Naive thymus-derived CD4-positive, alpha-beta T cell (primary cell): ENCODE results near the gene TMSB15B. TPM values are rescaled to one million over a fixed set of nuclear protein-coding genes. Genes with fewer than 3 reads are reported as not detected.
"Not testable (repeated sequence)": the region's sequence is repeated elsewhere in the genome, so short reads cannot be mapped to it uniquely, and the experiment has no call there.

Source experiments
- ATAC-seq: fragments of 150-1000 bp; cut with Tn5 transposase; 2 replicates; pipeline ENCODE4 v1.10.0; 2021; ENCODE audit warnings: mild to moderate bottlenecking, moderate library complexity
- CTCF ChIA-PET: fragments of 350-600 bp; sonication (Branson Sonifier 250); formaldehyde crosslinking; loops from one replicate; lab custom pipeline; 2021; ENCODE audit warnings: antibody characterized with exemption; lab: Charles Lee
- POLR2A ChIA-PET: fragments of 350-600 bp; sonication (Branson Sonifier 250); formaldehyde crosslinking; loops from one replicate; lab custom pipeline; 2021; ENCODE audit warnings: antibody characterized with exemption, inconsistent platforms; lab: Charles Lee
- DNase-seq, 9 donors: peaks; one replicate each; pipeline versions ENCODE4 v3.0.0 to v3.0.0-alpha.2; 2020 to 2022; ENCODE audit warnings: mixed read lengths in 1 of 9
- H3K27ac ChIP-seq: one replicate; pipeline ENCODE4 v1.7.0; 2013; ENCODE audit warnings: mild to moderate bottlenecking, low read depth, low read length, moderate library complexity
- H3K27me3 ChIP-seq, 2 donors: one replicate each; pipeline ENCODE4 v1.7.0; 2013; ENCODE audit warnings: low read length in 2 of 2, mild to moderate bottlenecking in 2 of 2, moderate library complexity in 2 of 2; ENCODE audit not compliant: control insufficient read depth in 2 of 2, insufficient read depth in 2 of 2
- H3K36me3 ChIP-seq, 3 experiments: 1 replicate in 2 of 3; 2 replicates in 1 of 3; pipeline ENCODE4 v1.7.0; 2013; ENCODE audit warnings: low read length in 3 of 3, mild to moderate bottlenecking in 3 of 3, moderate library complexity in 1 of 3; ENCODE audit not compliant: insufficient read depth in 3 of 3, control insufficient read depth in 2 of 3
- H3K4me1 ChIP-seq, 2 donors: one replicate each; pipeline ENCODE4 v1.7.0; 2013; ENCODE audit warnings: low read length in 2 of 2, mild to moderate bottlenecking in 2 of 2, moderate library complexity in 1 of 2; ENCODE audit not compliant: control insufficient read depth in 2 of 2, insufficient read depth in 2 of 2
- H3K4me3 ChIP-seq: 2 replicates; pipeline ENCODE4 v1.7.0; 2013; ENCODE audit warnings: mild to moderate bottlenecking, low read length
- H3K9me3 ChIP-seq, 3 experiments: 1 replicate in 2 of 3; 2 replicates in 1 of 3; pipeline ENCODE4 v1.7.0; 2013; ENCODE audit warnings: low read length in 3 of 3; ENCODE audit not compliant: control insufficient read depth in 2 of 3
- H3K27ac Mint-ChIP-seq, 9 donors: one replicate each; pipeline ENCODE4 v1.8.0; 2020 to 2022; ENCODE audit warnings: mixed read lengths in 9 of 9, mild to moderate bottlenecking in 8 of 9, moderate library complexity in 5 of 9, inconsistent platforms in 2 of 9
- H3K27me3 Mint-ChIP-seq, 5 donors: one replicate each; pipeline ENCODE4 v1.8.0; 2021 to 2022; ENCODE audit warnings: mixed read lengths in 5 of 5, mild to moderate bottlenecking in 1 of 5
- H3K36me3 Mint-ChIP-seq, 5 donors: one replicate each; pipeline ENCODE4 v1.8.0; 2020 to 2022; ENCODE audit warnings: mixed read lengths in 5 of 5, mild to moderate bottlenecking in 3 of 5, inconsistent platforms in 1 of 5
- H3K4me1 Mint-ChIP-seq, 7 donors: one replicate each; pipeline ENCODE4 v1.8.0; 2020 to 2022; ENCODE audit warnings: mixed read lengths in 7 of 7, mild to moderate bottlenecking in 3 of 7, inconsistent platforms in 1 of 7
- H3K4me3 Mint-ChIP-seq, 10 donors: one replicate each; pipeline ENCODE4 v1.8.0; 2020 to 2022; ENCODE audit warnings: mild to moderate bottlenecking in 10 of 10, mixed read lengths in 10 of 10, moderate library complexity in 6 of 10, inconsistent platforms in 2 of 10
- H3K9me3 Mint-ChIP-seq, 11 donors: one replicate each; pipeline ENCODE4 v1.8.0; 2020 to 2022; ENCODE audit warnings: mixed read lengths in 11 of 11, mild to moderate bottlenecking in 4 of 11, inconsistent platforms in 1 of 11, moderate library complexity in 1 of 11
- intact Hi-C, 2 donors: fragments of 100-400 bp; cut with micrococcal nuclease; formaldehyde crosslinking; loops; one replicate each; pipeline ENCODE4 v1.15.1; 2023
- polyA plus RNA-seq, 2 donors: library from polyadenylated mRNA; unstranded; fragments of 300-500 nt; fragmentation: Illumina TruSeq; gene quantifications; one replicate each; pipeline ENCODE4 v1.2.3, GENCODE V29; 2021
- total RNA-seq, 6 experiments: library from RNA in 5 of 6; stranded (reverse) in 5 of 6; gene quantifications; 1 replicate in 5 of 6; 2 replicates in 1 of 6; pipeline ENCODE4 v1.2.3 and lab custom pipeline; 2021 to 2026

Gene TMSB15B
- total and polyA plus RNA-seq, 7 experiments from 2014 or later: 5.5 to 14.7 (median 8.6) TPM

DNA sequence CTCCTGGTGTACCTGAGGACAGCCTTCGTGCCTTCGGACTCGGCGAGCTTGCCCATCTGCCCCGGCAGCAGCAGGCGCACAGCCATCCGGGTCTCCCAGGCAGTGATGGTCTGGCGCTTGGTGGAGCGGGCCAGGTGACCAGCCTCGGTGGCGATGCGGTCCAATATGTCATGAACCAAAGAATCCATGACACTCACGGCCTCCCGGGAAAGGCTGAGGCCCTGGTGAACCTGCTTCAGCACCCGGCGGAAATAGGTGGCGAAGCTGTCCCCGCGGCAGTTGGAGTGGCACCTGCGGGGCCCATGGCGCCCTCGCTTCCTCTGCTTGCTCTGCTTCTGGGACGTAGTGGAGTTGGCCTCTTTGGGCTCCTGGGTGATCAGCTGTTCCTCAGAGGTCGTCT, 50.7 kb downstream of the TMSB15B start:
- CTCF ChIA-PET: no interaction called here
- no peak for ATAC-seq
- Histone ChIP-seq H3K36me3 (no peaks in the 10 kb centered on the region), H3K27ac (no peak overlapping the region), H3K4me3 (no peak overlapping the region), H3K27me3 (no peaks in the 10 kb centered on the region), H3K4me1 (no peaks in the 10 kb centered on the region), H3K9me3 (no peaks in the 10 kb centered on the region)
- Mint-ChIP-seq H3K27ac (no peak overlapping the region), H3K9me3 (no peaks in the 10 kb centered on the region), H3K27me3 (peaks cover 0 to 3% (median 0%) of the 10 kb centered on the region in 5 donors), H3K4me1 (no peaks in the 10 kb centered on the region), H3K36me3 (no peaks in the 10 kb centered on the region), H3K4me3 (no peak overlapping the region)
- no peak for DNase-seq
- intact Hi-C loops: no loop called here
- POLR2A ChIA-PET: no interaction called here

GRCh38 chrX:104013606-104014005, 51.2 kb downstream of the TMSB15B start, which contains the start of gene H2BW1:
H2BW1 (minus strand) TSS chrX:104013708; CDS start chrX:104013576, 132 bp downstream.
- no peak within 1 kb of the TSS for H3K4me3 Mint-ChIP-seq
- DNase-seq (no peak), ATAC-seq (no peak)
- H3K27ac Mint-ChIP-seq: no peak within 1 kb of the TSS
- H3K9me3 Mint-ChIP-seq: no peaks in the 10 kb centered on the region
- Histone ChIP-seq H3K36me3 (no peaks in the 10 kb centered on the region), H3K4me1 (no peaks in the 10 kb centered on the region), H3K9me3 (no peaks in the 10 kb centered on the region), H3K4me3 (no peak within 1 kb of the TSS), H3K27me3 (no peaks in the 10 kb centered on the region), H3K27ac (no peak within 1 kb of the TSS)
- POLR2A ChIA-PET: no interaction called here
- peaks cover 0 to 6% (median 3%) of the 10 kb centered on the region in 5 donors for H3K27me3 Mint-ChIP-seq
- intact Hi-C loops: no loop called here
- CTCF ChIA-PET: no interaction called here
- no peaks in the 10 kb centered on the region for H3K36me3 Mint-ChIP-seq
- H3K4me1 Mint-ChIP-seq: no peaks in the 10 kb centered on the region

- H3K27me3 ChIP-seq, H3K9me3 ChIP-seq, H3K27me3 Mint-ChIP-seq, H3K4me3 ChIP-seq, DNase-seq, H3K36me3 ChIP-seq, intact Hi-C loops, H3K4me3 Mint-ChIP-seq, H3K4me1 ChIP-seq, CTCF ChIA-PET, H3K27ac ChIP-seq, H3K9me3 Mint-ChIP-seq, H3K4me1 Mint-ChIP-seq, H3K27ac Mint-ChIP-seq, H3K36me3 Mint-ChIP-seq, POLR2A ChIA-PET, ATAC-seq: not testable (repeated sequence)
Measured at GRCh38 chrX:104015576-104015975, 53.1 kb downstream of the TMSB15B start.

Other genes starting within 250 kb of the TMSB15B start
- gene PLP1, start 185.8 kb upstream of the TMSB15B start, total RNA-seq: not detected
- gene PLP1, start 185.8 kb upstream of the TMSB15B start, polyA plus RNA-seq: not detected
- gene RAB9B, start 130.4 kb upstream of the TMSB15B start, total RNA-seq: under 1 TPM; 0.40 to 0.86 (median 0.51) TPM
- under 1 TPM; 0.10 to 0.59 TPM for gene RAB9B, start 130.4 kb upstream of the TMSB15B start, polyA plus RNA-seq
- not detected for gene H2BW1, start 51.1 kb downstream of the TMSB15B start, total RNA-seq
- gene H2BW1, start 51.1 kb downstream of the TMSB15B start, polyA plus RNA-seq: not detected
- not detected for gene H2BW2, start 77.3 kb downstream of the TMSB15B start, total RNA-seq
- gene H2BW2, start 77.3 kb downstream of the TMSB15B start, polyA plus RNA-seq: not detected
- gene TMSB15C, start 113.6 kb downstream of the TMSB15B start, total RNA-seq: 1 to 10 TPM; 2.5 to 4.6 (median 4.2) TPM
- 1 to 10 TPM; 1.2 to 1.3 TPM for gene TMSB15C, start 113.6 kb downstream of the TMSB15B start, polyA plus RNA-seq
- gene ZCCHC18, start 149.9 kb downstream of the TMSB15B start, total RNA-seq: 1 to 10 TPM in 4 of 5 experiments, under 1 TPM in 1; 0.24 to 5.9 (median 2.5) TPM
- 1 to 10 TPM in 1 of 2 donors, under 1 TPM in 1; 0.83 to 1.0 TPM for gene ZCCHC18, start 149.9 kb downstream of the TMSB15B start, polyA plus RNA-seq
- 10 to 100 TPM in 4 of 5 experiments, 1 to 10 TPM in 1; 7.2 to 18.9 (median 10.4) TPM for gene SLC25A53, start 194.4 kb downstream of the TMSB15B start, total RNA-seq
- gene SLC25A53, start 194.4 kb downstream of the TMSB15B start, polyA plus RNA-seq: 1 to 10 TPM; 5.6 to 7.0 TPM
- gene FAM199X, start 203.8 kb downstream of the TMSB15B start, total RNA-seq: 10 to 100 TPM; 12.6 to 20.4 (median 13.4) TPM
- gene FAM199X, start 203.8 kb downstream of the TMSB15B start, polyA plus RNA-seq: 1 to 10 TPM; 8.2 to 9.4 TPM